Heart right ventricle (tissue), 16 donors: ENCODE measurements around the gene FCN1. TPM values are rescaled to one million over a fixed set of nuclear protein-coding genes. Genes with fewer than 3 reads are reported as not detected.

Source experiments
- ATAC-seq, 8 donors: fragments of 200-7000 bp; cut with Tn5 transposase; one replicate each; pipeline ENCODE4 v1.9.1; 2020; ENCODE audit warnings: mild to moderate bottlenecking in 8 of 8, moderate library complexity in 8 of 8, moderate number of reproducible peaks in 1 of 8
- DNase-seq, 2 donors: peaks; one replicate each; pipeline ENCODE4 v3.0.0-alpha.2; 2020
- H3K27ac ChIP-seq, 10 donors: fragments of 200-600 bp; sonication (generic) in 2 of 10; one replicate each; pipeline versions ENCODE4 v1.5.0 to v1.8.0; 2020 to 2022; ENCODE audit warnings: mild to moderate bottlenecking in 3 of 10
- H3K27me3 ChIP-seq, 7 donors: fragments of 200-600 bp; one replicate each; pipeline ENCODE4 v1.8.0; 2021 to 2022; ENCODE audit warnings: mild to moderate bottlenecking in 2 of 7
- H3K36me3 ChIP-seq, 9 donors: fragments of 200-600 bp; sonication (generic) in 1 of 9; one replicate each; pipeline versions ENCODE4 v1.5.0 to v1.8.0; 2020 to 2022; ENCODE audit warnings: mild to moderate bottlenecking in 2 of 9
- H3K4me1 ChIP-seq, 9 donors: fragments of 200-600 bp; sonication (generic) in 1 of 9; one replicate each; pipeline versions ENCODE4 v1.5.0 to v1.8.0; 2020 to 2022; ENCODE audit warnings: mild to moderate bottlenecking in 4 of 9
- H3K4me3 ChIP-seq, 10 donors: fragments of 200-600 bp; sonication (generic) in 2 of 10; one replicate each; pipeline versions ENCODE4 v1.5.0 to v1.8.0; 2020 to 2022; ENCODE audit warnings: mild to moderate bottlenecking in 7 of 10, moderate library complexity in 2 of 10
- H3K9me3 ChIP-seq, 11 donors: fragments of 200-600 bp in 10 of 11; sonication (generic) in 2 of 11; one replicate each; pipeline versions ENCODE4 v1.5.0 to v1.8.0; 2013 to 2022; ENCODE audit warnings: mild to moderate bottlenecking in 2 of 11, control low read depth in 1 of 11, moderate library complexity in 1 of 11
- WGBS, 2 donors: extraction: QIAGEN DNeasy Blood & Tissue Kit; methylation state at CpG; one replicate each; pipeline ENCODE4 v1.1.7; 2013; ENCODE audit warnings: inconsistent platforms in 1 of 2; 5-methylcytosine and 5-hydroxymethylcytosine counted together
- intact Hi-C, 10 donors: fragments of 100-400 bp; cut with DNase I; formaldehyde crosslinking; loops; one replicate each; pipeline versions ENCODE4 v1.11.1 to v1.14.2; 2022
- polyA plus RNA-seq, 2 donors: library from polyadenylated mRNA; stranded (reverse); fragments of 200-250 nt; gene quantifications; one replicate each; pipeline ENCODE4 v1.2.3, GENCODE V29; 2013
- total RNA-seq, 10 donors: library from RNA; stranded (reverse); fragmentation: NEBNext Ultra II Directional in 3 of 10; extraction: Animal tissue kit (Norgen Biotek cat#: 25700) in 3 of 10; gene quantifications; one replicate each; pipeline versions ENCODE4 v1.2.1 to v1.2.4, GENCODE V29; 2021 to 2023
- TF ChIP-seq, protein P1 (sequence below), 9 donors: fragments of 200-600 bp; sonication (generic) in 2 of 9; IDR thresholded peaks; one replicate each; pipeline versions ENCODE4 v1.5.0 to v1.8.0; 2021 to 2022; ENCODE audit warnings: antibody characterized with exemption in 9 of 9, mild to moderate bottlenecking in 5 of 9, moderate library complexity in 1 of 9
- donor health status: Arrhythmogenic right ventricular cardiomyopathy.
- donor health status: ischemic (EF 13 %, LVEDD 7.1; RV severe dilation, severe dysfunction).
- donor health status: healthy with polysubstance abuse.
- donor health status: DM: no; HTN: yes; CAD: no.
- donor health status: DM: no; HTN: no; CAD: no.
- donor health status: ischemic (EF 25% LVEDD 6.9; RV normal size, moderate dysfunction).
- donor health status: ischemic (EF 25% LVEDD 5.7; RV mildly dilated, moderate dysfunction).
- donor health status: healthy.
- donor health status: DM: yes; HTN: yes; CAD: no.
- donor health status: Ischemic cardiomyopathy.
- donor health status: ischemic (EF 35%, LVEDD 5.7; RV mildly dilated, moderate dysfunction).
- donor health status: nonischemic (EF 11% LVEDD 7.7; RV severe dilation, severe dysfunction).
- donor health status: DM: yes; HTN: yes; CAD: no.
- donor health status: PGD.
- donor health status: ischemic (EF 29% LVEDD 5.4; RV normal size, mild dysfunction).
- donor health status: nonischemic (EF 23%, LVEDD 6.1; RV moderate dilation, normal function).

The FCN1 gene
- total and polyA plus RNA-seq, 12 donors: 0.97 to 64.7 (median 2.7) TPM

DNA sequence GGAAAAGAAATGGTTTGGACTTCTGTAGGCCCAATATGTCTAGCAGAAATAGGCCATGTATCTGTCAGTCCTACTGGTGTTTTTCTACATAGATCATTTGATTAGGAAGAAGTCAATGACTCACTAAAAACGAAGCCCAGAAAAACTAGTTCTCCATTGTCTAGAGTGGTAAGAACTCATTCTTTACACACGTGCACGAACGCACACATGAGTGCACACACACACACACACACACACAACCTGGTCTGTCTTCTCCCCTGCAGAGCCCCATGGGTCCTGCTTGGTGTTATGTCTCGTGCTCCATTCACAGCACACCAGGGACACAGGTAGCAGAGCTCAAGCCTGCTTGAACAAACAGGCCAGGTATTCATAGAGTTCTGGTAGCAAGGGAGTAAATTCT is 14.9 kb upstream of the FCN1 start:
- DNase-seq (no peak), ATAC-seq (no peak)
- H3K36me3 ChIP-seq: no peaks in the 10 kb centered on the region
- H3K9me3 ChIP-seq: no peaks in the 10 kb centered on the region
- TF ChIP-seq, protein P1, sequence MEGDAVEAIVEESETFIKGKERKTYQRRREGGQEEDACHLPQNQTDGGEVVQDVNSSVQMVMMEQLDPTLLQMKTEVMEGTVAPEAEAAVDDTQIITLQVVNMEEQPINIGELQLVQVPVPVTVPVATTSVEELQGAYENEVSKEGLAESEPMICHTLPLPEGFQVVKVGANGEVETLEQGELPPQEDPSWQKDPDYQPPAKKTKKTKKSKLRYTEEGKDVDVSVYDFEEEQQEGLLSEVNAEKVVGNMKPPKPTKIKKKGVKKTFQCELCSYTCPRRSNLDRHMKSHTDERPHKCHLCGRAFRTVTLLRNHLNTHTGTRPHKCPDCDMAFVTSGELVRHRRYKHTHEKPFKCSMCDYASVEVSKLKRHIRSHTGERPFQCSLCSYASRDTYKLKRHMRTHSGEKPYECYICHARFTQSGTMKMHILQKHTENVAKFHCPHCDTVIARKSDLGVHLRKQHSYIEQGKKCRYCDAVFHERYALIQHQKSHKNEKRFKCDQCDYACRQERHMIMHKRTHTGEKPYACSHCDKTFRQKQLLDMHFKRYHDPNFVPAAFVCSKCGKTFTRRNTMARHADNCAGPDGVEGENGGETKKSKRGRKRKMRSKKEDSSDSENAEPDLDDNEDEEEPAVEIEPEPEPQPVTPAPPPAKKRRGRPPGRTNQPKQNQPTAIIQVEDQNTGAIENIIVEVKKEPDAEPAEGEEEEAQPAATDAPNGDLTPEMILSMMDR (IDR thresholded peaks at IDR 0.05): no peak
- peaks cover 0 to 30% (median 0%) of the 10 kb centered on the region in 7 donors for H3K27me3 ChIP-seq
- WGBS, 2 donors: 93 to 96% methylated on average over 5 of the region's 5 CpGs
- intact Hi-C loops: loop anchor here in 2 of 10 donors (5.0 to 10.0 kb wide), 2 partner anchors 82 to 1050 kb away; no protein-coding TSS in a partner anchor
- H3K27ac ChIP-seq: no peak overlapping the region
- peaks cover 0 to 85% (median 10%) of the 10 kb centered on the region in 9 donors for H3K4me1 ChIP-seq
- no peak overlapping the region for H3K4me3 ChIP-seq

DNA sequence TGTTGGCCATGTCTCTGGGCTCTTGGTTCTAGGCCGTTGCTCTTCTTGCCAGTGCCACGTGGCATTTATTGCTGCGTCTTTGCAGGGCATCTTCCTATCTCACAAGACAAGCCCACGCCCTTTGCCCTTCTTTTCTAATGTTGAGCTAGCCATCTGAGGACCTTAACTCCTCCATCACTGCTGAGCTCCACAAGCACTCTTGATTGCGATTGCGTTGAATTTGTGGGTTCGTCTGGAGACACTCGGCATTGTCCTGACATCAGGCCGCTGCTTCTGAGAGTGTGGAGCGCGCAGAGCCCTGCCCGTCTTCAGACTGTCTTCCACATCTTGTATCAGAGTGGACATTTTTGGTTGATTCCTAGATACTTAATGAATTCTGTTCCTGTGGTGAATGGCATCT is 14.5 kb upstream of the FCN1 start:
- DNase-seq (no peak), ATAC-seq (no peak)
- 91 to 95% methylated on average over 12 of the region's 12 CpGs for whole genome bisulfite sequencing, 2 donors
- H3K36me3 ChIP-seq: no peaks in the 10 kb centered on the region
- no peak overlapping the region for H3K27ac ChIP-seq
- H3K9me3 ChIP-seq: no peaks in the 10 kb centered on the region
- peaks cover 0 to 85% (median 10%) of the 10 kb centered on the region in 9 donors for H3K4me1 ChIP-seq
- intact Hi-C loops: loop anchor here in 2 of 10 donors (5.0 to 10.0 kb wide), 2 partner anchors 83 to 1050 kb away; no protein-coding TSS in a partner anchor
- H3K4me3 ChIP-seq: no peak overlapping the region
- TF ChIP-seq, protein P1 (IDR thresholded peaks at IDR 0.05): no peak
- peaks cover 0 to 27% (median 0%) of the 10 kb centered on the region in 7 donors for H3K27me3 ChIP-seq

DNA sequence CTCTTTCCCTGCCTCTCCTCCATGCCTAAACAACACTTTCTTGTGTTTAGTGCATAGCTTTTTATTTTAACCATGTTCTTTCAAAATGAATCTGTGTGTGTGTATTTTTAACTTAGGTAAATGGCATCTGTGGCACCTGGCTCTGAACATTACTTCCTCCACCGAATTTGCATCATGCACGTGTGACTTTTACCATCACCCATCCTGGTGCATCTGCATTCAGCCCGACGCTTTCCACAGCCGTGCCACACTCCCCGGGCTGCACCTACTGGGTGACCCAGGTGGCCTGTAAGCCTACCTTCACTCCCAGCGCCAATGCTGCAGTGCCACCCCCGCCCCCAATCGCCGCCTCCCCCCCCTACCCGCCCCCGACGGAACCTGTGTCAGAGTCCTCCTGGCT is 12.7 kb upstream of the FCN1 start:
- Histone ChIP-seq H3K27ac (no peak overlapping the region), H3K9me3 (no peaks in the 10 kb centered on the region), H3K27me3 (peaks cover 0 to 23% (median 0%) of the 10 kb centered on the region in 7 donors), H3K4me1 (peaks cover 0 to 78% (median 10%) of the 10 kb centered on the region in 9 donors), H3K4me3 (no peak overlapping the region), H3K36me3 (no peaks in the 10 kb centered on the region)
- intact Hi-C loops: loop anchor here in 2 of 10 donors (5.0 to 10.0 kb wide), 2 partner anchors 84 to 1052 kb away; no protein-coding TSS in a partner anchor
- WGBS, 2 donors: 79 to 85% methylated on average over 13 of the region's 13 CpGs
- TF ChIP-seq, protein P1 (IDR thresholded peaks at IDR 0.05): no peak
- ATAC-seq (no peak), DNase-seq (no peak)

DNA sequence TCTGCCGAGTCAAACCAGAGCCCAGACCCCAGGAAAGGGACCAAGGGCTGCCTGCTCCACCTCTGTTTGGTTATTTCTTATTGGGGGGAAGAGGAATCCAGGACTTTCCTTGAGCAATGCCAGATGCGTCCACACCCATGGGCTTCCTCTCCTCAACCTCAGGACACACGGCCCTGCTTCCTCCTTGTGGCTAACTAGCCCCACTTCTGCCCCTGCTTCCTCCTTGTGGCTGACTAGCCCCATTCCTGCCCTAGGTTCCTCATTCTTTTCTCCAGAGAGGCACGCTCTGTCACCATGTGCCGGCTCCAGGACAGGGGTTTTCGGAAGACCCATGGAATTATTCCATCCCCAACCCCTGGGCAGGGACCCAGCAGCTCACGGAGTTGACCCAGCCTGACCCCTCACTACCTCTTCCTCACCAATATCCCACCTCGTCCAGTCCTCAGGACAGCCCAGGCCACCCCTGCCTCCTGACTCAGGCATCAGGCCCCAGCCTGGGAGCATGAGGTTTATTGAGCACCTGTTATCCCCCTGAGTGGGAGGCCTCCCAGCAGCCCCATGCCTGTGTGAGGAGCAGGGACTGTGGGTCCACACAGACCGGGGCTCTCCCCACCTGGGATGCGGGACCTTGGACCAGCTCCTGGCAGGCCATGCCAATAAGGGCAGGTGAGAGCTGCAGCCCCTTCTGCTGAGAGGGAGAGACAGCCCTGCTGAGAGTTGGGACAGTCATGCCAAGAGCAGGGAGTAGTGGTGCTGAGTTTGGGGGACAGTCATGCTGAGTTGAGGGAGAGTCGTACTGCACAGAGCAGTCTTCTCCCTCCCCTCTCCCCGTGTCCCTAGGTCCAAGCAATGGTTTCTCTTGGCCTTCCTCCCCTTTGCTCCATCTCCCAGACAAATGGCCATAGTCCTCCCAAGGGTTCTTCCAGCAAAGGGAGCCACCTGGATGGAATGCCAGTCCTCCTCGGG is 11.8 kb upstream of the FCN1 start:
- Histone ChIP-seq H3K4me1 (peaks cover 0 to 78% (median 10%) of the 10 kb centered on the region in 9 donors), H3K4me3 (peak overlapping the region in 1 of 10 donors; percentile 18), H3K27ac (peak overlapping the region in 2 of 10 donors; percentile 35 to 80), H3K36me3 (no peaks in the 10 kb centered on the region), H3K27me3 (peaks cover 0 to 23% (median 0%) of the 10 kb centered on the region in 7 donors), H3K9me3 (no peaks in the 10 kb centered on the region)
- WGBS, 2 donors: 69 to 71% methylated on average over 13 of the region's 13 CpGs
- ATAC-seq (peak; percentile 76 to 91 (median 85)), DNase-seq (peak in 1 of 2 donors; percentile 42)
- intact Hi-C loops: loop anchor here in 2 of 10 donors (5.0 to 10.0 kb wide), 2 partner anchors 85 to 1053 kb away; no protein-coding TSS in a partner anchor
- TF ChIP-seq, protein P1 (IDR thresholded peaks at IDR 0.05): peak in 2 of 9 donors; percentile 19 to 33
